Stomach (tissue), 19 donors: ENCODE results near the gene NPM3. TPM values are rescaled to one million over a fixed set of nuclear protein-coding genes. Genes with fewer than 3 reads are reported as not detected.
A peak's percentile ranks its signal among the peaks of the same experiment; 100 is the strongest.

Source experiments
- DNase-seq, 2 donors: peaks; one replicate each; pipeline versions ENCODE4 v3.0.0 to v3.0.0-alpha.2; 2013 to 2019
- H3K27ac ChIP-seq, 5 donors: fragments of 200-600 bp in 4 of 5; sonication (generic) in 4 of 5; one replicate each; pipeline ENCODE4 v1.5.1; 2013 to 2019; ENCODE audit warnings: mild to moderate bottlenecking in 1 of 5, moderate library complexity in 1 of 5
- H3K27me3 ChIP-seq, 3 donors: fragments of 200-600 bp; sonication (generic); one replicate each; pipeline ENCODE4 v1.5.1; 2017 to 2019; ENCODE audit warnings: mixed run types in 1 of 3
- H3K36me3 ChIP-seq, 4 donors: fragments of 200-600 bp; sonication (generic); 1 replicate in 3 of 4; 2 replicates in 1 of 4; pipeline ENCODE4 v1.5.1; 2016 to 2019
- H3K4me1 ChIP-seq, 4 donors: fragments of 200-600 bp; sonication (generic); one replicate each; pipeline ENCODE4 v1.5.1; 2016 to 2019
- H3K4me3 ChIP-seq, 4 donors: fragments of 200-600 bp; sonication (generic) in 3 of 4; one replicate each; pipeline ENCODE4 v1.5.1; 2016 to 2019; ENCODE audit warnings: mild to moderate bottlenecking in 1 of 4
- H3K9me3 ChIP-seq, 4 donors: fragments of 200-600 bp; sonication (generic); one replicate each; pipeline ENCODE4 v1.5.1; 2016 to 2019
- EP300 ChIP-seq: sonication (generic); formaldehyde crosslinking; IDR thresholded peaks from one replicate; pipeline ENCODE4 v1.6.1; 2017; ENCODE audit warnings: antibody characterized with exemption
- POLR2A ChIP-seq, 4 donors: fragments of 450-650 bp; IDR thresholded peaks; one replicate each; pipeline ENCODE4 v1.6.1; 2016; ENCODE audit warnings: antibody characterized with exemption in 4 of 4, control low read depth in 2 of 4, mild to moderate bottlenecking in 1 of 4, moderate library complexity in 1 of 4
- POLR2AphosphoS5 ChIP-seq, 3 donors: sonication (generic); formaldehyde crosslinking; IDR thresholded peaks; one replicate each; pipeline ENCODE4 v1.6.1; 2016; ENCODE audit warnings: antibody characterized with exemption in 3 of 3
- WGBS, 5 donors: extraction: QIAGEN DNeasy Blood & Tissue Kit in 3 of 5; methylation state at CpG; one replicate each; pipeline versions ENCODE4 v1.1.5 to v1.1.7; 2013 to 2018; 5-methylcytosine and 5-hydroxymethylcytosine counted together
- intact Hi-C: fragments of 100-400 bp; cut with DNase I; formaldehyde crosslinking; loops from one replicate; pipeline ENCODE4 v1.15.1; 2023; ENCODE audit warnings: low total_unique reads
- long read RNA-seq, 10 donors: transcript quantifications; one replicate each; lab custom pipeline, GENCODE V29; 2026
- polyA plus RNA-seq, 3 donors: library from polyadenylated mRNA; stranded (reverse); fragments of 200-250 nt; gene quantifications; one replicate each; pipeline ENCODE4 v1.2.3, GENCODE V29; 2013
- total RNA-seq, 5 donors: library from RNA; depleted of rRNA; stranded (reverse); fragments of >200 nt; gene quantifications; one replicate each; pipeline versions ENCODE4 v1.1.0 to v1.2.3, GENCODE V29; 2014 to 2016
- TF ChIP-seq, protein P1 (sequence below), 7 experiments: fragments of 450-650 bp in 4 of 7; fragments of 200-600 bp in 3 of 7; sonication (generic) in 3 of 7; IDR thresholded peaks; one replicate each; pipeline ENCODE4 v1.5.1; 2016 to 2019; ENCODE audit warnings: antibody characterized with exemption in 7 of 7, control low read depth in 2 of 7, mild to moderate bottlenecking in 1 of 7
- donor health status: healthy with polysubstance abuse.
- donor health status: Bipolar disorder and iron deficiency.
- donor health status: healthy.

Gene NPM3, protein sequence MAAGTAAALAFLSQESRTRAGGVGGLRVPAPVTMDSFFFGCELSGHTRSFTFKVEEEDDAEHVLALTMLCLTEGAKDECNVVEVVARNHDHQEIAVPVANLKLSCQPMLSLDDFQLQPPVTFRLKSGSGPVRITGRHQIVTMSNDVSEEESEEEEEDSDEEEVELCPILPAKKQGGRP
- total RNA-seq (10 to 100 TPM in 3 of 5 donors, 1 to 10 TPM in 1, not detected in 1; 2.3 to 68.1 (median 32.6) TPM), polyA plus RNA-seq (10 to 100 TPM; 22.0 to 30.2 (median 26.0) TPM)
- long read RNA-seq, donor 1, transcript NPM3-201 (6 exons, 877 nt), result major isoform, 12 of 13 reads
- long read RNA-seq, donor 1, partial matches to known transcripts, result 0 of 13 reads
- long read RNA-seq, donor 1, other reads (novel, unspliced or antisense), result 0 of 13 reads
- long read RNA-seq, donor 2, transcript NPM3-201 (6 exons, 877 nt), result major isoform, 9 of 10 reads
- long read RNA-seq, donor 2, partial matches to known transcripts, result 0 of 10 reads
- long read RNA-seq, donor 2, other reads (novel, unspliced or antisense), result 0 of 10 reads
- long read RNA-seq, donor 3, transcript NPM3-201 (6 exons, 877 nt), result major isoform, 7 of 9 reads
- long read RNA-seq, donor 3, partial matches to known transcripts, result 0 of 9 reads
- long read RNA-seq, donor 3, other reads (novel, unspliced or antisense), result 0 of 9 reads
- long read RNA-seq, donor 4, result 0 reads
- long read RNA-seq, donor 5, transcript NPM3-201 (6 exons, 877 nt), result major isoform, 17 of 17 reads
- long read RNA-seq, donor 5, partial matches to known transcripts, result 0 of 17 reads
- long read RNA-seq, donor 5, other reads (novel, unspliced or antisense), result 0 of 17 reads
- long read RNA-seq, donor 6, transcript NPM3-201 (6 exons, 877 nt), result major isoform, 29 of 31 reads
- long read RNA-seq, donor 6, partial matches to known transcripts, result 0 of 31 reads
- long read RNA-seq, donor 6, other reads (novel, unspliced or antisense), result 0 of 31 reads
- long read RNA-seq, donor 7, transcript NPM3-201 (6 exons, 877 nt), result major isoform, 25 of 27 reads
- long read RNA-seq, donor 7, partial matches to known transcripts, result 0 of 27 reads
- long read RNA-seq, donor 7, other reads (novel, unspliced or antisense), result 0 of 27 reads
- long read RNA-seq, donor 8, transcript NPM3-201 (6 exons, 877 nt), result major isoform, 14 of 15 reads
- long read RNA-seq, donor 8, partial matches to known transcripts, result 0 of 15 reads
- long read RNA-seq, donor 8, other reads (novel, unspliced or antisense), result 0 of 15 reads
- long read RNA-seq, donor 9, transcript NPM3-201 (6 exons, 877 nt), result major isoform, 18 of 19 reads
- long read RNA-seq, donor 9, partial matches to known transcripts, result 0 of 19 reads
- long read RNA-seq, donor 9, other reads (novel, unspliced or antisense), result 0 of 19 reads
- long read RNA-seq, donor 10, transcript NPM3-201 (6 exons, 877 nt), result major isoform, 9 of 9 reads
- long read RNA-seq, donor 10, partial matches to known transcripts, result 0 of 9 reads
- long read RNA-seq, donor 10, other reads (novel, unspliced or antisense), result 0 of 9 reads

DNA sequence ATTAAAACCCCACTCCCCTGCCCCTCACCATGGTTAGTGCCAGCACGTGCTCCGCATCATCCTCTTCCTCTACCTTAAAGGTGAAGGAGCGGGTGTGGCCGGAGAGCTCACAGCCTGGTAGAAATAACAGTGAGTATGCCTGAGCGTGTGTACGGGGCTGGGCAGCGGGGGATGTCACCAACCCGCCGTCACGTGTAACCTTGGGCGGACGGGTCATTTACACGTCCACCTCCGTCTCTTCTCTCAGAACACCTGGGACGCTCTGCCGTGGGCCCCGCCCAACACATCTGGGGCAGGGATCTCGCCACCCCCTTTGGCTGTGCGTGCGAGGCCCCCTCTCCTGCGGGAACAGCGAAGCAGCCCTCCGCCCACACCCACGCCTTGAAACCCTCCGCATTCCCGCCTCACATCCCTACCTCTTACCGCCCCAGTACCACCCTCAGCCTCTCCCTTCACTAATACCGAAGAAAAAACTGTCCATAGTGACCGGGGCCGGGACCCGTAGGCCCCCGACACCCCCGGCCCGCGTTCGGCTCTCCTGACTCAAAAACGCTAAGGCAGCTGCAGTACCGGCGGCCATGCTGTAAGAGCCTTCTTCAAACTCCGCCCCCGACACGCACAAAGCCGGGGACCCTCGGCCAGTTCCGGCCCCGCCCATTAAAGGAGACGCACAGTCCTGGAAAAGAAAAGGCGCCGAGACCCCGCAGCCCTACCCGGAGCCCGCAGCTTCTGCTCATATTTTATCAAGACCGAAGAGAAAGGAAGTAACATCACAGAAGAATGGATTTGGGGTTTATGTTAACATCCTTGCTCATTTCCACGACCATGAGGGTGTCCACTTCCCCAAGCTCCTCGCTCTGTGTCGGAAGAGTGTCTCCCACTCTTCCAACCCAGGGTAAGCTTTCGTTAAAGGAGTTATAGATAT lies at the start of gene NPM3:
TSS of gene NPM3 (minus strand) at position 636 of the 925 bp plus-strand sequence. CDS start at position 580, 56 bp downstream.
- intact Hi-C loops, result loop anchor here (5.0 kb wide), 1 partner anchor 181 kb away; no protein-coding TSS in a partner anchor
- peak; percentile 81 to 95 for DNase-seq
- WGBS, 5 donors, result 1% methylated on average over 51 to 57 of the region's 57 CpGs
- TF ChIP-seq EP300 (no peak), POLR2AphosphoS5 (IDR thresholded peaks at IDR 0.05) (peak in 2 of 3 donors; percentile 43 to 45)
- TF ChIP-seq, protein P1, sequence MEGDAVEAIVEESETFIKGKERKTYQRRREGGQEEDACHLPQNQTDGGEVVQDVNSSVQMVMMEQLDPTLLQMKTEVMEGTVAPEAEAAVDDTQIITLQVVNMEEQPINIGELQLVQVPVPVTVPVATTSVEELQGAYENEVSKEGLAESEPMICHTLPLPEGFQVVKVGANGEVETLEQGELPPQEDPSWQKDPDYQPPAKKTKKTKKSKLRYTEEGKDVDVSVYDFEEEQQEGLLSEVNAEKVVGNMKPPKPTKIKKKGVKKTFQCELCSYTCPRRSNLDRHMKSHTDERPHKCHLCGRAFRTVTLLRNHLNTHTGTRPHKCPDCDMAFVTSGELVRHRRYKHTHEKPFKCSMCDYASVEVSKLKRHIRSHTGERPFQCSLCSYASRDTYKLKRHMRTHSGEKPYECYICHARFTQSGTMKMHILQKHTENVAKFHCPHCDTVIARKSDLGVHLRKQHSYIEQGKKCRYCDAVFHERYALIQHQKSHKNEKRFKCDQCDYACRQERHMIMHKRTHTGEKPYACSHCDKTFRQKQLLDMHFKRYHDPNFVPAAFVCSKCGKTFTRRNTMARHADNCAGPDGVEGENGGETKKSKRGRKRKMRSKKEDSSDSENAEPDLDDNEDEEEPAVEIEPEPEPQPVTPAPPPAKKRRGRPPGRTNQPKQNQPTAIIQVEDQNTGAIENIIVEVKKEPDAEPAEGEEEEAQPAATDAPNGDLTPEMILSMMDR (IDR thresholded peaks at IDR 0.05), result peak in 1 of 7 experiments; percentile 18
- Histone ChIP-seq H3K27me3 (peaks cover 0 to 17% (median 16%) of the 10 kb centered on the region in 3 donors), H3K4me3 (peak within 1 kb of the TSS; percentile 56 to 71 (median 64)), H3K9me3 (no peaks in the 10 kb centered on the region), H3K36me3 (peaks cover 25 to 41% (median 39%) of the 10 kb centered on the region in 4 donors), H3K4me1 (peaks cover 40 to 71% (median 63%) of the 10 kb centered on the region in 4 donors), H3K27ac (peak within 1 kb of the TSS; percentile 7 to 72 (median 57))

DNA sequence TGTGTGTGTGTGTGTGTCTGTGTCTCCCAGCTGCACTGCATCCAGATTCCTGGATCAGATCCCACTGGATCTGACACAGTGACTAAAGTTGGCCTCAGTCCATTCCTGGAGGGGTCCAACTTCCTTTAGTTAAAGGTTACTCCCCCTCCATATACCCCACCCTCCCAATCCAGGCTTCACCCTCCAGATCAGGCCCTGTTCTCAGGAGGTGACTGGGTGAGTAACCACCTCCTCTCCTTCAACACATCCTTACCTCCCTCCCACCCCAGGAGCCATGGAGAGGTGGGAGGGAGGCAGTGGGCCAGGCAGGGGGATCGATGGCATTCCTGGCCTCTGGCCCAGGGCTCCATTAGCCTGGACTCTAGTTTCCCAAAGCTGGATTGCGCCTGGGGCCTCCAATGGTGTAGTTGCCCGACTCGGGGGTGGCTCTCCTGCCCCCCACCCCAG lies 49.1 kb upstream of the NPM3 start:
- 51 to 76% (median 66%) methylated on average over 3 to 4 of the region's 4 CpGs for WGBS, 5 donors
- Histone ChIP-seq H3K4me3 (no peak overlapping the region), H3K9me3 (no peaks in the 10 kb centered on the region), H3K4me1 (peaks cover 17 to 50% (median 25%) of the 10 kb centered on the region in 4 donors), H3K27ac (no peak overlapping the region), H3K27me3 (no peaks in the 10 kb centered on the region), H3K36me3 (peaks cover 0 to 8% (median 3%) of the 10 kb centered on the region in 4 donors)
- intact Hi-C loops, result loop anchor here (10.0 kb wide), 1 partner anchor 182 kb away; no protein-coding TSS in a partner anchor
- TF ChIP-seq, protein P1 (IDR thresholded peaks at IDR 0.05), result no peak
- TF ChIP-seq EP300 (no peak), POLR2A (IDR thresholded peaks at IDR 0.05) (no peak), POLR2AphosphoS5 (IDR thresholded peaks at IDR 0.05) (no peak)
- DNase-seq, result peak in 1 of 2 donors; percentile 56

DNA sequence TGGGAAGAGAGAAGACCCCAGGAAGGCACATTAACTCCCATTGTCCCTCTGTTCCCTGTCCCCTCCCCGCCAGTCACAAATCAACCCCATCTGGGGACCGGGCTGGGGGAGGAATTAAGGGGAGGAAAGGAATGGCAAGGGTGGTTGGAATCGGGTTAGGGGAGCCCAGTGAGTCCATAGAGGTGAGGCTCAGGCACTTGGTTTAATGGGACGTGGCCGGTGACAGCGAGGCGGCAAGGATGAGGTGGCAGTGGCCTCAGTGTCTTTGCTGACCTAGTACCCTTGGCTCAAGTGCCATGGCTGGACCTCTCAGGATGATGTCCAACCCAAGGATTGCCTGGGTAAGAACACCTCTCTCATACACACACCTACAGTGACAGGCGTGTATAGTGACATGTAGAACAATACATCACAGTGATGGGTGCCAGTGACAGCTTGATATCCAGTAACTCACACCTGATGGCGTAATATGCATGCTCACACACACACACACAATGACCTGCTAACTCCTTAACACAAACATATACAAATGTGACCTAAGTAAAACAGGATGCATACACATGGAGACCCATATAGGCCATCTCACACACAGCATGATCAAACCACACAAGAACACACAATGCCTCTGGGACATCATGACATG lies 48.0 kb upstream of the NPM3 start:
- peak overlapping the region; percentile 62 to 81 (median 75) for H3K27ac ChIP-seq
- no peak for TF ChIP-seq EP300
- no peak for TF ChIP-seq POLR2A (IDR thresholded peaks at IDR 0.05)
- no peak for TF ChIP-seq POLR2AphosphoS5 (IDR thresholded peaks at IDR 0.05)
- TF ChIP-seq, protein P1 (IDR thresholded peaks at IDR 0.05), result no peak
- DNase-seq, result no peak

More for the DNA sequence above, 48.0 kb upstream of the NPM3 start:
- WGBS, 5 donors, result 52 to 63% (median 57%) methylated on average over 8 to 9 of the region's 9 CpGs
- intact Hi-C loops, result loop anchor here (10.0 kb wide), 1 partner anchor 184 kb away; no protein-coding TSS in a partner anchor
- Histone ChIP-seq H3K4me3 (peak overlapping the region; percentile 50 to 68 (median 56)), H3K27me3 (no peaks in the 10 kb centered on the region), H3K9me3 (no peaks in the 10 kb centered on the region), H3K4me1 (peaks cover 17 to 48% (median 25%) of the 10 kb centered on the region in 4 donors), H3K36me3 (peaks cover 0 to 12% (median 8%) of the 10 kb centered on the region in 4 donors)
